ENCODE data around the gene UNC119B. TPM values are rescaled to one million over a fixed set of nuclear protein-coding genes. Genes with fewer than 3 reads are reported as not detected.

Gene UNC119B
- total RNA-seq, 3 donors from 2014 or later: 19.2 to 24.0 (median 22.0) TPM

GRCh38 chr12:120739821-120740613 is 29.8 kb downstream of the UNC119B start:
- H3K36me3 ChIP-seq: peaks cover 6% of the 10 kb centered on the region
- H3K27me3 ChIP-seq: no peaks in the 10 kb centered on the region
- H3K27ac ChIP-seq: no peak overlapping the region
- no peak for DNase-seq (ENCODE audit: low spot score in 2 of 2)
- intact Hi-C loops (cut with DNase I; ENCODE audit: low total_unique reads): no loop called here
- no peaks in the 10 kb centered on the region for H3K9me3 ChIP-seq
- H3K4me3 ChIP-seq: no peak overlapping the region
- TF ChIP-seq CTCF (IDR thresholded peaks at IDR 0.05): no peak
- no peak for TF ChIP-seq POLR2A (IDR thresholded peaks at IDR 0.05)
- TF ChIP-seq POLR2AphosphoS5 (IDR thresholded peaks at IDR 0.05): no peak
- H3K4me1 ChIP-seq: no peaks in the 10 kb centered on the region

- peaks cover 6% of the 10 kb centered on the region for H3K36me3 ChIP-seq
These were observed 30.6 kb downstream of the UNC119B start for GRCh38 chr12:120740871-120741270.

GRCh38 chr12:120741476-120742421 is 31.5 kb downstream of the UNC119B start:
- no peak for DNase-seq (ENCODE audit: low spot score in 2 of 2)
- Histone ChIP-seq H3K4me3 (no peak overlapping the region), H3K27me3 (no peaks in the 10 kb centered on the region), H3K9me3 (no peaks in the 10 kb centered on the region), H3K27ac (peak overlapping the region in 1 of 2 donors; percentile 12), H3K4me1 (no peaks in the 10 kb centered on the region), H3K36me3 (peaks cover 6% of the 10 kb centered on the region)
- intact Hi-C loops (cut with DNase I; ENCODE audit: low total_unique reads): no loop called here
- TF ChIP-seq CTCF (IDR thresholded peaks at IDR 0.05): no peak
- TF ChIP-seq POLR2A (IDR thresholded peaks at IDR 0.05): no peak
- no peak for TF ChIP-seq POLR2AphosphoS5 (IDR thresholded peaks at IDR 0.05)

More at GRCh38 chr12:120740871-120741270, 30.6 kb downstream of the UNC119B start:
- Histone ChIP-seq H3K27me3 (no peaks in the 10 kb centered on the region), H3K4me1 (no peaks in the 10 kb centered on the region), H3K27ac (no peak overlapping the region), H3K9me3 (no peaks in the 10 kb centered on the region), H3K4me3 (no peak overlapping the region)
- intact Hi-C loops (cut with DNase I; ENCODE audit: low total_unique reads): no loop called here
- TF ChIP-seq POLR2A (IDR thresholded peaks at IDR 0.05): no peak
- TF ChIP-seq CTCF (IDR thresholded peaks at IDR 0.05): no peak
- TF ChIP-seq POLR2AphosphoS5 (IDR thresholded peaks at IDR 0.05): no peak
- no peak for DNase-seq (ENCODE audit: low spot score in 2 of 2)

GRCh38 chr12:120744922-120745493 is 34.8 kb downstream of the UNC119B start:
- Histone ChIP-seq H3K9me3 (no peaks in the 10 kb centered on the region), H3K4me1 (no peaks in the 10 kb centered on the region), H3K36me3 (no peaks in the 10 kb centered on the region), H3K4me3 (no peak overlapping the region), H3K27me3 (no peaks in the 10 kb centered on the region), H3K27ac (no peak overlapping the region)
- intact Hi-C loops (cut with DNase I; ENCODE audit: low total_unique reads): no loop called here
- TF ChIP-seq CTCF (IDR thresholded peaks at IDR 0.05) (no peak), POLR2AphosphoS5 (IDR thresholded peaks at IDR 0.05) (no peak), POLR2A (IDR thresholded peaks at IDR 0.05) (no peak)
- DNase-seq (ENCODE audit: low spot score in 2 of 2): no peak
